T-helper 9 cell (primary cell): Measurements from ENCODE around the gene TAS1R1.

Source experiments
- DNase-seq: peaks from one replicate; pipeline ENCODE4 v3.0.0-alpha.2; 2020
- total RNA-seq, 2 donors: gene quantifications; one replicate each; lab custom pipeline; 2026; lab: John Stamatoyannopoulos, UW

Gene TAS1R1
- total RNA-seq: 0 reads per million in 2 donors

- no peak for DNase-seq
Observed at GRCh38 chr1:6554907-6555778, at the start of gene TAS1R1. Gene TAS1R1, plus strand, starts transcription at chr1:6555307. Its CDS starts 67 bp downstream, at chr1:6555374.

- no peak for DNase-seq
Observed at GRCh38 chr1:6505367-6506209, 49.5 kb upstream of the TAS1R1 start.

GRCh38 chr1:6506210-6507036 is 48.7 kb upstream of the TAS1R1 start:
- no peak for DNase-seq

- DNase-seq: no peak
Observed at GRCh38 chr1:6507037-6507428, 48.1 kb upstream of the TAS1R1 start.

GRCh38 chr1:6507461-6507911 is 47.6 kb upstream of the TAS1R1 start:
- no peak for DNase-seq

GRCh38 chr1:6508154-6508815 is 46.8 kb upstream of the TAS1R1 start:
- no peak for DNase-seq

GRCh38 chr1:6508816-6509189 is 46.3 kb upstream of the TAS1R1 start:
- DNase-seq: no peak

- DNase-seq: no peak
Observed at GRCh38 chr1:6509220-6509918, 45.7 kb upstream of the TAS1R1 start.

GRCh38 chr1:6509919-6510291 is 45.2 kb upstream of the TAS1R1 start:
- no peak for DNase-seq

GRCh38 chr1:6510493-6510892 is 44.6 kb upstream of the TAS1R1 start:
- DNase-seq: no peak

GRCh38 chr1:6511056-6511455 is 44.1 kb upstream of the TAS1R1 start:
- no peak for DNase-seq

GRCh38 chr1:6511561-6512244 is 43.4 kb upstream of the TAS1R1 start:
- DNase-seq: no peak

GRCh38 chr1:6512245-6512907 is 42.7 kb upstream of the TAS1R1 start:
- no peak for DNase-seq

GRCh38 chr1:6512908-6513280 is 42.2 kb upstream of the TAS1R1 start:
- DNase-seq: no peak

- no peak for DNase-seq
Observed at GRCh38 chr1:6513320-6513801, 41.7 kb upstream of the TAS1R1 start.

GRCh38 chr1:6515771-6516170 is 39.3 kb upstream of the TAS1R1 start:
- no peak for DNase-seq

GRCh38 chr1:6517435-6517851 is 37.7 kb upstream of the TAS1R1 start:
- DNase-seq: no peak

GRCh38 chr1:6519491-6519934 is 35.6 kb upstream of the TAS1R1 start:
- no peak for DNase-seq

- no peak for DNase-seq
Observed at GRCh38 chr1:6519935-6520671, 35.0 kb upstream of the TAS1R1 start.
